Calu3 (cell line): ENCODE data around the gene TPM3. TPM values are rescaled to one million over a fixed set of nuclear protein-coding genes. Genes with fewer than 3 reads are reported as not detected.

Source experiments
- BruUV-seq: library from RNA; stranded (reverse); fragments of 400-500 nt; replicated peaks from 2 replicates; lab custom pipeline; 2021; lab: Mats Ljungman, UMichigan
- CTCF ChIA-PET: fragments of 300-600 bp; sonication (Branson Sonifier 250); formaldehyde crosslinking; loops from one replicate; lab custom pipeline; 2022; ENCODE audit warnings: antibody characterized with exemption; lab: Charles Lee
- DNase-seq: peaks from one replicate; pipeline ENCODE4 v3.0.0; 2022
- H3K27ac Mint-ChIP-seq: one replicate; pipeline ENCODE4 v1.8.0; 2022; ENCODE audit warnings: mixed read lengths; ENCODE audit not compliant: unreplicated experiment
- H3K27me3 Mint-ChIP-seq: one replicate; pipeline ENCODE4 v1.8.0; 2022; ENCODE audit warnings: mixed read lengths; ENCODE audit not compliant: unreplicated experiment
- H3K36me3 Mint-ChIP-seq: one replicate; pipeline ENCODE4 v1.8.0; 2022; ENCODE audit warnings: mild to moderate bottlenecking, moderate library complexity, mixed read lengths; ENCODE audit not compliant: insufficient read depth, unreplicated experiment
- H3K4me1 Mint-ChIP-seq: one replicate; pipeline ENCODE4 v1.8.0; 2022; ENCODE audit warnings: mild to moderate bottlenecking, low read depth, mixed read lengths; ENCODE audit not compliant: unreplicated experiment
- H3K4me3 Mint-ChIP-seq: one replicate; pipeline ENCODE4 v1.8.0; 2022; ENCODE audit warnings: mild to moderate bottlenecking, low read depth, moderate library complexity, mixed read lengths; ENCODE audit not compliant: unreplicated experiment
- H3K9me3 Mint-ChIP-seq: one replicate; pipeline ENCODE4 v1.8.0; 2022; ENCODE audit warnings: low read depth, mixed read lengths; ENCODE audit not compliant: unreplicated experiment
- CTCF ChIP-seq: fragments of 200-600 bp; IDR thresholded peaks from one replicate; pipeline ENCODE4 v1.8.0; 2022; ENCODE audit warnings: antibody characterized with exemption; ENCODE audit not compliant: unreplicated experiment
- intact Hi-C: fragments of 100-400 bp; cut with micrococcal nuclease; formaldehyde crosslinking; loops from one replicate; pipeline ENCODE4 v1.10.0; 2022; ENCODE audit not compliant: unreplicated experiment
- total RNA-seq: library from RNA; stranded (reverse); gene quantifications from 2 replicates; pipeline ENCODE4 v1.2.3, GENCODE V29; 2022

The TPM3 gene
- total RNA-seq, 1 experiment from 2014 or later = 582 TPM

GRCh38 chr1:154193821-154194220 is 1.9 kb upstream of the TPM3 start:
- CTCF ChIA-PET = interaction anchor here (0.5 to 0.9 kb wide), 4 partner anchors 11 to 808 kb away, joined by 3 to 4 read pairs (median 4); no protein-coding TSS in a partner anchor
- peak; percentile 19 for DNase-seq

GRCh38 chr1:154192476-154192875 is 576 bp upstream of the TPM3 start:
- BruUV-seq = no TSS peak
- intact Hi-C loops = loop anchor here (10.0 kb wide), 2 partner anchors 142 to 352 kb away; no protein-coding TSS in a partner anchor
- Mint-ChIP-seq H3K9me3 (no peaks in the 10 kb centered on the region), H3K36me3 (no peaks in the 10 kb centered on the region), H3K4me1 (no peaks in the 10 kb centered on the region), H3K27ac (no peak overlapping the region), H3K4me3 (no peak overlapping the region), H3K27me3 (peaks cover 55% of the 10 kb centered on the region)
- no peak for TF ChIP-seq CTCF
- no peak for DNase-seq
- CTCF ChIA-PET = interaction anchor here (1.2 kb wide), 1 partner anchor 19 kb away, joined by 3 read pairs; no protein-coding TSS in a partner anchor

More at GRCh38 chr1:154193821-154194220, 1.9 kb upstream of the TPM3 start:
- intact Hi-C loops = loop anchor here (10.0 kb wide), 2 partner anchors 141 to 351 kb away; no protein-coding TSS in a partner anchor
- H3K27me3 Mint-ChIP-seq = peaks cover 55% of the 10 kb centered on the region
- TF ChIP-seq CTCF = no peak
- no TSS peak for BruUV-seq
- H3K4me1 Mint-ChIP-seq = no peaks in the 10 kb centered on the region
- no peaks in the 10 kb centered on the region for H3K36me3 Mint-ChIP-seq
- H3K9me3 Mint-ChIP-seq = no peaks in the 10 kb centered on the region
- H3K27ac Mint-ChIP-seq = no peak overlapping the region
- no peak overlapping the region for H3K4me3 Mint-ChIP-seq

GRCh38 chr1:154190550-154190949 is 1.4 kb downstream of the TPM3 start:
- no peaks in the 10 kb centered on the region for H3K36me3 Mint-ChIP-seq
- no TSS peak for BruUV-seq
- peaks cover 14% of the 10 kb centered on the region for H3K4me1 Mint-ChIP-seq
- H3K27ac Mint-ChIP-seq = no peak overlapping the region
- no peak for DNase-seq
- intact Hi-C loops = loop anchor here (10.0 kb wide), 2 partner anchors 144 to 354 kb away; no protein-coding TSS in a partner anchor
- no peak for TF ChIP-seq CTCF
- H3K4me3 Mint-ChIP-seq = no peak overlapping the region
- H3K9me3 Mint-ChIP-seq = no peaks in the 10 kb centered on the region
- CTCF ChIA-PET = interaction anchor here (0.6 kb wide), 1 partner anchor 9 kb away, joined by 3 read pairs; no protein-coding TSS in a partner anchor
- peaks cover 50% of the 10 kb centered on the region for H3K27me3 Mint-ChIP-seq

GRCh38 chr1:154186852-154187501 is 4.9 kb downstream of the TPM3 start:
- Mint-ChIP-seq H3K27ac (no peak overlapping the region), H3K36me3 (peaks cover 17% of the 10 kb centered on the region), H3K27me3 (peaks cover 14% of the 10 kb centered on the region), H3K9me3 (no peaks in the 10 kb centered on the region), H3K4me3 (no peak overlapping the region), H3K4me1 (peaks cover 26% of the 10 kb centered on the region)
- no peak for DNase-seq
- no TSS peak for BruUV-seq
- no peak for TF ChIP-seq CTCF
- CTCF ChIA-PET = no interaction called here
- intact Hi-C loops = loop anchor here (2.0 kb wide), 1 partner anchor 86 kb away; the partner anchor contains the start of gene HAX1
